IPS DF 4.7 (cell line): ENCODE data around the gene ARMC2.
"Not testable (repeated sequence)": the region's sequence is repeated elsewhere in the genome, so short reads cannot be mapped to it uniquely, and the experiment has no call there.

ENCODE experiments used
- DNase-seq: peaks from one replicate; pipeline ENCODE4 v3.0.0-alpha.2; 2013; ENCODE audit warnings: low spot score; ENCODE audit errors: extremely low read depth

The ARMC2 gene

GRCh38 chr6:108869876-108870275 lies 21.7 kb downstream of the ARMC2 start:
- no peak for DNase-seq

GRCh38 chr6:108870357-108870756 lies 22.1 kb downstream of the ARMC2 start:
- DNase-seq: no peak

- DNase-seq: no peak
These were observed 23.9 kb downstream of the ARMC2 start for GRCh38 chr6:108872141-108872557.

GRCh38 chr6:108872575-108872974 lies 24.4 kb downstream of the ARMC2 start:
- DNase-seq: no peak

GRCh38 chr6:108873251-108873650 lies 25.0 kb downstream of the ARMC2 start:
- no peak for DNase-seq

GRCh38 chr6:108873971-108874370 lies 25.7 kb downstream of the ARMC2 start:
- DNase-seq: no peak

GRCh38 chr6:108874470-108875160 lies 26.4 kb downstream of the ARMC2 start:
- no peak for DNase-seq

GRCh38 chr6:108875161-108875555 lies 26.9 kb downstream of the ARMC2 start:
- DNase-seq: no peak

- no peak for DNase-seq
These were observed 29.0 kb downstream of the ARMC2 start for GRCh38 chr6:108877046-108877751.

- DNase-seq: no peak
These were observed 30.7 kb downstream of the ARMC2 start for GRCh38 chr6:108878942-108879341.

- no peak for DNase-seq
These were observed 35.0 kb downstream of the ARMC2 start for GRCh38 chr6:108883172-108883571.

GRCh38 chr6:108884211-108885059 lies 36.2 kb downstream of the ARMC2 start:
- peak; percentile 7 for DNase-seq

- DNase-seq: no peak
These were observed 39.8 kb downstream of the ARMC2 start for GRCh38 chr6:108888052-108888451.

- no peak for DNase-seq
These were observed 40.5 kb downstream of the ARMC2 start for GRCh38 chr6:108888745-108889144.

- not testable (repeated sequence) for DNase-seq
These were observed 42.7 kb downstream of the ARMC2 start for GRCh38 chr6:108890898-108891297.

GRCh38 chr6:108895571-108895970 lies 47.3 kb downstream of the ARMC2 start:
- DNase-seq: no peak

- DNase-seq: no peak
These were observed 48.0 kb downstream of the ARMC2 start for GRCh38 chr6:108896111-108896661.

GRCh38 chr6:108897371-108897770 lies 49.1 kb downstream of the ARMC2 start:
- DNase-seq: no peak

GRCh38 chr6:108902382-108902792 lies 54.2 kb downstream of the ARMC2 start:
- no peak for DNase-seq

GRCh38 chr6:108903796-108904195 lies 55.6 kb downstream of the ARMC2 start:
- DNase-seq: no peak

- DNase-seq: no peak
These were observed 56.5 kb downstream of the ARMC2 start for GRCh38 chr6:108904741-108905140.
